GM18508 (cell line): ENCODE data around the gene PIEZO2.

Experiments used
- ATAC-seq: cut with Tn5 transposase; IDR thresholded peaks from one replicate; pipeline ENCODE4 v1.9.1; 2021; ENCODE audit warnings: moderate number of reproducible peaks; ENCODE audit not compliant: insufficient read depth, unreplicated experiment

The PIEZO2 gene

DNA sequence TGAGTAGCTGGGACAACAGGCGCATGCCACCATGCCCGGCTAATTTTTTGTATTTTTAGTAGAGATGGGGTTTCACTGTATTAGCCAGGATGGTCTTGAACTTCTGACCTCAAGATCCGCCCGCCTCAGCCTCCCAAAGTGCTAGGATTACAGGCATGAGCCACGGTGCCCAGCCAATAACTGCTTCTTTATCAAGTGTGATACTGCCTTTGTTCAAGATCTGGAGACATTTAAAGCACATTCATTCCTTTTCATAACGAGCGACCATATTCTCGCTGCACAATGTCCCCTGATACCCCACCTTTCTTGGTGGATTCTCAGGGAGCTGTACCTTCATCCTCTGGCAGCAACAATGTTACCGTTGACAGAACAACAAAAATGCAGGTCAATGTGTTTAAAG lies 75.4 kb downstream of the PIEZO2 start:
- no peak for ATAC-seq

DNA sequence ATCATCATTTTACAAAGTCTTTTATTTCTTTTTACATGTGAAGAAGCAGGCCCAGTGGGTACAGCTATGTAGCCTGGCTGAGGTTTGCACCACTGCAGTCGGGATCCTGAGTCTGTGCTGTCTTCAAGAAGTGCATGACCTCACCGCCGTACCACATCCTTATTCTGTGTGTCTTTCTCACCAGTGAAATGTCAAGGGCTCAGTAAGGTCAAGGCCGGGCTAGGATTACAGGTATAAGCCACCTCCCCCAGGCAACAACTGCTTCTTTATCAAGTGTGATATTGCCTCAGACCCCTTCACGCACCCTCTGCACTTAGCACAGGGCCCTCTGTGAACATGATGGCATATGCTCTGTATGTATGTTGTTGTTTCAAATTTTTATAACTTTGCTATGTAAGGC lies 76.7 kb downstream of the PIEZO2 start:
- ATAC-seq = no peak

GRCh38 chr18:11071300-11071699 lies 78.1 kb downstream of the PIEZO2 start:
- no peak for ATAC-seq

GRCh38 chr18:11070593-11070992 lies 78.8 kb downstream of the PIEZO2 start:
- ATAC-seq = no peak

- ATAC-seq = no peak
Observed at GRCh38 chr18:11066038-11066437, 83.3 kb downstream of the PIEZO2 start.

DNA sequence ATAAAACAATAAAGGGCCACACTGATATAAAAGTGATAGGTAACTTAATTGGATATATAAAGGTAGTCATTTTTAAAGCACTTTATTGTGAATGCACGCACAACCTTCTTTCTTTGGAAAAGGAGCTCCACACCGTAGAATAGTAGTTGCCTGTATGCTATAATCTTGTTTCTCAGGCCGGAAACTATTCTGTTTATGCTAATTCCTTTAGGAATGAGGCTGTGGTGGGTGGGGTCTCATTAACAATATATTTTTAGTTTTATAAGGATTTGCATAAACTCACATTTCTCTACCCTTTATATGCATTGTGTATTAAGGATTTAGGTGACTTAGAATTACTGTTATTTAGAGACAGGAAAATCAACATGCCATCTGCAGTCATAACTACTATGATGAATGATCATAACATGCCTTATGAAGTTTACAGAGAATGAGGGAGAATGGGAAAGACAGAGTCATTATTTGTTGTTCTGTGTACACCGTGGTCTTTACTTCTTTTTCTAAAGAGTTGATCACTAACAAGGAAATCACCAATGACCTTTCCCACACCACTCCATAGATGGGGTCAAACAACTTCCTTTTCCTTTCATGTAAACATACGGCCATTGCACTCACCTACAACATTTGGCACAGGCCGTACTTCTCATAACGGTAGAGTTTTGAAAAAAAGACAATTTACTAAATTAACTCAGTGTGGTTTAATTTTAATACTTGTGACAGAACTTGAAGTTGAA lies 84.5 kb downstream of the PIEZO2 start:
- ATAC-seq = no peak

DNA sequence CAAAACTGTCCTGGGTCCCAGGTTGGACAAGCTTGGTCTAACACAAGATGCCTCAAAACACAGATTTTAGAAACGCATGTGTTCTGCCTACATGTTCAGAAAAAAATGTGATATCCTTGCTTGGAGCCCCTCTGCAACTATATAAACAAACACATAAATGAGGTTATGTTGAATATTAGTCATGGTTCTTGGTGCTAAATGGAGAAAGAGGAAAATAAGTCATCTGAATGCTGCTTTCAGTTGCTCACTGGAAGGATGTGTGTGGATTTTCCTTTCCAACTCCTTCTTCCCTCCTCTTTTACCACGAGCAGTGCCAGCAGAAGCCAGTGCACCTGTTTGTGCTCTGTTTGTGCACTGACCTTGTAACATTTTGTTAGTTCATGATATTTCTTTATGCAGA lies 85.3 kb downstream of the PIEZO2 start:
- ATAC-seq = no peak

DNA sequence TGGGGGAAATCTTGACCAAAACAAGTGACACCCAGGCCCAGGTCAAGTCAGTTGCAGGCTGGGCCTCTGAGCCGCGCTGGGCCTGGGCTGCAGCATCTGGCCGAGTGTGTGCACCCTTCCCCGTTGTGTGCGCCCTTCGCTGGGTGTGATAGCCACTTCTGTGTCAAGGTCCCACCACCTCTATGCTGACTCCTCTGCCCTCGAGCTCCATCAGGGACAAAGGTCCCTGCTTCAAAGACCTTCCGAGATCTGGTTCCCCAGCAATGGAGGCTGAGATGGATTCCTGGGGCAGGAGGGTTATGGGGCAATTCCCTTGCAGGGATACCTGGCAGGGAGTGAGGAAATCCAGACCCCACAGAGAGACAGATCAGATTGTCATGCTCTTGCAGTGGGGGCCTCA lies 93.6 kb downstream of the PIEZO2 start:
- no peak for ATAC-seq

DNA sequence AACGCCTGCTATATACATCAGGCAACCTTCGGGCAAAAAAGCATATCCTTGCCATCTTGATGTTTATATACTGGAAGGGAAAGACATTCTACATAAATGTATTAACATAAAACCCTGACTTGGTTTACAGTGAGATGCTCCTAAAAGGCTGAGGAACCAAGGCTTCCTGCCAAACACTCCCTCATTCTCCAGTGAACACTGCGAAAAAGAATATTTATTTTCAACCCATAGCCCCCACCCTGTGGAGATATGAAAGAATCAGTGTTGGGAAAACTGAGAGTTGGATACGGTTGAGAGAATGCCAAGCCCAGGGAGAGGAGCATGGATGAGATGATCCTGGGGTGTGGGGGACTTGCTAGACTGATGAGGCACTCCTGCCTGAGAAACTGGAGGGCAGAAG lies 94.9 kb downstream of the PIEZO2 start:
- no peak for ATAC-seq

DNA sequence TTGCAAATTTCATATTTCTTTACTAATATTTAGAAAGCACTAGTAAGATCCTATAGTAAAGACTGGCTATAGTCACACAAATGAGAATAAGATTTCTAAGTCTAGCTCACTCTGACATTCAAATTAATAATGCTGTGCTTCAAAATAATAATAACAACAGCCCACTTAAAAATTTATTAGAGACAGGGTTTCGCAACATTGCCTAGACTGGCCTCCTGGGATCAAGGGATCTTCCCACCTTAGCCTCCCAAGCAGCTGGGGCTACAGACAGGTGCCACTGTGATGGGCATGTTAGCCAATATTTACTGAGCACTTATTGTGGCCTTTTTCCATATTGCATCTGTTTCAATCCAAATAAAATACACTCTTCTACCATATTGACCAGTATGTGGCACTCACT lies 96.1 kb downstream of the PIEZO2 start:
- ATAC-seq = no peak

- no peak for ATAC-seq
Observed at GRCh38 chr18:11052800-11053199, 96.6 kb downstream of the PIEZO2 start.

DNA sequence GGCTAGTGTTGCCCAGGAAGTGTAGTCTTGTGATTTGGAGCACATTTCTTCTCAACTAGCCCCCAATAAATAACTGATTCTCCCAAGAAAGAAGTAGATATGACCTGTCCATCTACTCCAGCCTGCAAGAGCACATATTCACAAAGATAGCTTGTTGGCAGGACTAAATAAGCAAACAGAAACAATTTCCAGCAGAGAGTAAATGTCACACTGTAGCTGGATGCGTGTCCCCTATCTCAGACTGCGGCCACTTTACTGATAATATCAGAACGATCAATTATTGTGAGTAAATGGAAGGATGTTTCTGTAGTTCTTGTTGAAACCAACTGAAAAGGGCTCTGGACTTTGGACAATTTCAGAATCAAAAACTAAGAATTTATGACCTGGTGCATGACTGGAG lies 97.9 kb downstream of the PIEZO2 start:
- no peak for ATAC-seq

- ATAC-seq = no peak
Observed at GRCh38 chr18:11050966-11051365, 98.4 kb downstream of the PIEZO2 start.

DNA sequence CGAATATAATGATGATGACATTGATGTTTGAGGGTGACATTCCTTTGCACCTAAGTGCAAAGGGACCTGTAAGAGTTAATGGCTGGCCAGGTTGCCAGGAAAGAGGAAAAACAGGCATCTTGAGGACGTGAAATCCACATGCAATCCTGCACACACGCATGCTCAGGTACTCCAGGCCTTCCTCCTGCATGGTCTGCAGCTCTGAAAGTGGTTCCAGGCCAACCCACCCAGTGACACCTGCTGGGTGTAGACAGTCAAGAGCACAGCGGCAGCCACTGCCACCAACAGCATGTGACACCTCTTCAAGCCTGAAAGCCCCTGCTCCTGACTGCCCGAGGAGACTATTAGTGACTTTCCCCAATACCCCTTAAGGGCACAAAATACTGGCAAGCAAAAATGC lies 101.6 kb downstream of the PIEZO2 start:
- ATAC-seq = no peak

DNA sequence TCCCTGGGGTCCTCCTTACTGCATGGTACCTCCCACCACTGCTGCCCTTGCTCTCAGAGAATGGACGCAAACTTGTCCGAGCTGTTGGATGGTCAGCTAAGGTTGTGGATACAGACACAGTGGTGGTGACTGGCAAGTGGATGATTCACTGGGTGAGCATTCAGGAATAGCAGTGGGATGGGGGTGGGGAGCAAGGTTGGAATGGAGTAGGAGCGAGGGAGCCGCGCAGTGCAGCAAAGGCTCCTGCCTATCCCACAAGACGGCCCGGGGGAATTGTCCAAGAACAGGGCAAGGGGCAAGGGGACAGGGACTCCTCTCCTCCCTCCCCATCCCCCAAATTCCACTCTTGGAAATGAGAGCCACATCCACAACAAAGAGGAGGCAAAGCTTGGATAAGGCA lies 102.2 kb downstream of the PIEZO2 start:
- ATAC-seq = no peak

DNA sequence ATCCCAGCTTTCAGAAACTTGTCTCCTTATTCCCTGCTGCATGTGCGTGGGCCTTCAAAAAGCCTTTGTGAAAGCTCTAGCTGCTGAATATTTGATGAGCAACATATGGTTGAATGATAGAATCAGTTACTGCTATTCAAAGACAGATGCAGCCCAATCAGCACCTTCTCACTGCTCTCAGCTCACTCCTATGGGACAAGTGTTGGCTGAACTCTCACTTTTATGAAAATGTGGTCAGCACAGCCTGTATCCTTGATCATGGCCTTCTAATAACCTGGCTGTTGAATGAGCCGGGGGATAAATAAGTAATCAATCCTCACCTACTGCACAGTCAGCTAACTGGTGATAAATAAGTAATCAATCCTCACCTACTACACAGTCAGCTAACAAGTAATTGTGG lies 103.2 kb downstream of the PIEZO2 start:
- no peak for ATAC-seq

DNA sequence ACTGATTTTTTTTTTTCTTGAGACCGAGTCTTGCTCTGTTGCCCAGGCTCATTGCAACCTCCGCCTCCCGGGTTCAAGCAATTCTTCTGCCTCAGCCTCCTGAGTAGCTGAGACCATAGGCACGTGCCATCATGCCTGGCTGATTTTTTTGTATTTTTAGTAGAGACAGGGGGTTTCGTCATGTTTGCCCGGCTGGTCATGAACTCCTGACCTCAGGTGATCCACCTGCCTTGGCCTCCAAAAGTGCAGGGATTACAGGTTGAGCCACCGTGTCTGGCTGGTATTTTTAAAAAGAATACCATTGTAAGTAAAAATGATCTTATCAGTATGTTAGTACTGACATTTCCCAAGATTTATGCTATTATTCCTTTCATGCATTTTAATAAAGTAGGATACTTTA lies 105.7 kb downstream of the PIEZO2 start:
- no peak for ATAC-seq

- ATAC-seq = no peak
Observed at GRCh38 chr18:11042247-11042646, 107.1 kb downstream of the PIEZO2 start.

- no peak for ATAC-seq
Observed at GRCh38 chr18:11040823-11041656, 108.3 kb downstream of the PIEZO2 start.

DNA sequence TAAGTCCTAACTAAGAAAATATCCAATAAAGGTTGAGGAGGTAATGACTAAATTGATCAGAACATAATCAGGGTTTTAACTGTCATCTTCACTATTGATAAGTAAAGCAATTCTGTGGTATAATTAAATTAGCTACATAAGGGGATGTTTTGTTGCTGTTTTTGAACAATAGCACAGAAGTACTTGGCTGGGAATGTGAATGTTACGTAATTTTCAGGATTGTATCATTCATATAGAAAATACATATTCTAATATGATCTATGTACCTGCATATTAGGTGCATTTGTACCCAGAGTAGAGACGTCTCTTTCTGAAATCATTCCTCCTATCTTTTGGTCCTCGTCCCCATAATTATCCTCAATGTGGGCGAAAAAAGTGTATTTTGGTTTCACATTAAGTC lies 109.0 kb downstream of the PIEZO2 start:
- no peak for ATAC-seq

- ATAC-seq = no peak
Observed at GRCh38 chr18:11037533-11038240, 111.7 kb downstream of the PIEZO2 start.
